Uterus (tissue), 4 donors: Measurements from ENCODE around the gene INHBB. TPM values are rescaled to one million over a fixed set of nuclear protein-coding genes. Genes with fewer than 3 reads are reported as not detected.

ENCODE experiments used
- DNase-seq, 2 donors: peaks; one replicate each; pipeline ENCODE4 v3.0.0-alpha.2; 2019 to 2020
- H3K27ac ChIP-seq, 2 donors: fragments of 200-600 bp; sonication (generic); 1 replicate in 1 of 2; 2 replicates in 1 of 2; pipeline ENCODE4 v1.5.1; 2016 to 2018
- H3K27me3 ChIP-seq, 2 donors: fragments of 200-600 bp; sonication (generic); one replicate each; pipeline ENCODE4 v1.5.1; 2018 to 2019; ENCODE audit warnings: control low read depth in 1 of 2
- H3K36me3 ChIP-seq, 2 donors: fragments of 200-600 bp; sonication (generic); one replicate each; pipeline ENCODE4 v1.5.1; 2019; ENCODE audit warnings: control low read depth in 1 of 2
- H3K4me1 ChIP-seq, 2 donors: fragments of 200-600 bp; sonication (generic); one replicate each; pipeline ENCODE4 v1.5.1; 2018 to 2019; ENCODE audit warnings: control low read depth in 1 of 2
- H3K4me3 ChIP-seq, 2 donors: fragments of 200-600 bp; sonication (generic); 1 replicate in 1 of 2; 2 replicates in 1 of 2; pipeline ENCODE4 v1.5.1; 2018 to 2019; ENCODE audit warnings: mild to moderate bottlenecking in 1 of 2
- H3K9me3 ChIP-seq, 2 donors: fragments of 200-600 bp; sonication (generic); one replicate each; pipeline ENCODE4 v1.5.1; 2019; ENCODE audit warnings: control low read depth in 1 of 2
- CTCF ChIP-seq, 4 experiments: fragments of 200-600 bp in 2 of 4; fragments of 450-650 bp in 2 of 4; sonication (generic) in 2 of 4; IDR thresholded peaks; one replicate each; pipeline ENCODE4 v1.5.1; 2016 to 2019; ENCODE audit warnings: antibody characterized with exemption in 4 of 4, mild to moderate bottlenecking in 2 of 4, moderate library complexity in 1 of 4
- POLR2A ChIP-seq, 2 donors: fragments of 450-650 bp; IDR thresholded peaks; one replicate each; pipeline ENCODE4 v1.6.1; 2016; ENCODE audit warnings: antibody characterized with exemption in 2 of 2, mild to moderate bottlenecking in 1 of 2, moderate library complexity in 1 of 2
- intact Hi-C: fragments of 100-400 bp; cut with DNase I; formaldehyde crosslinking; loops from one replicate; pipeline ENCODE4 v1.15.1; 2023; ENCODE audit warnings: low total_unique reads
- total RNA-seq, 4 donors: library from RNA; depleted of rRNA in 3 of 4; stranded (reverse); fragments of >200 nt in 3 of 4; gene quantifications; one replicate each; pipeline versions ENCODE4 v1.1.0 to v1.2.4, GENCODE V29; 2014 to 2023
- donor health status: DM: yes; HTN: yes; CAD: no.

The INHBB gene
- total RNA-seq, 4 donors from 2014 or later, result 0.35 to 18.1 (median 4.2) TPM

GRCh38 chr2:120312860-120313694 lies 32.9 kb upstream of the INHBB start:
- intact Hi-C loops, result loop anchor here (10.0 kb wide), 1 partner anchor 88 kb away; the partner anchor contains the start of gene TMEM185B
- TF ChIP-seq POLR2A (IDR thresholded peaks at IDR 0.05) (no peak), CTCF (IDR thresholded peaks at IDR 0.05) (peak; percentile 85 to 88 (median 87))
- Histone ChIP-seq H3K27ac (peak overlapping the region; percentile 61 to 68), H3K27me3 (no peaks in the 10 kb centered on the region), H3K9me3 (no peaks in the 10 kb centered on the region), H3K36me3 (no peaks in the 10 kb centered on the region), H3K4me3 (peak overlapping the region; percentile 33 to 42), H3K4me1 (no peaks in the 10 kb centered on the region)
- peak; percentile 84 to 85 for DNase-seq

- intact Hi-C loops, result loop anchor here (10.0 kb wide), 1 partner anchor 89 kb away; the partner anchor contains the start of gene TMEM185B
- H3K27me3 ChIP-seq, result no peaks in the 10 kb centered on the region
- peak in 1 of 2 donors; percentile 27 for DNase-seq
- H3K4me1 ChIP-seq, result no peaks in the 10 kb centered on the region
- peak overlapping the region; percentile 33 to 42 for H3K4me3 ChIP-seq
- TF ChIP-seq CTCF (IDR thresholded peaks at IDR 0.05), result no peak
- no peak for TF ChIP-seq POLR2A (IDR thresholded peaks at IDR 0.05)
- peak overlapping the region; percentile 61 to 68 for H3K27ac ChIP-seq
- no peaks in the 10 kb centered on the region for H3K36me3 ChIP-seq
- H3K9me3 ChIP-seq, result no peaks in the 10 kb centered on the region
Observed at GRCh38 chr2:120313695-120314615, 32.0 kb upstream of the INHBB start.

- no peak overlapping the region for H3K4me3 ChIP-seq
- H3K27me3 ChIP-seq, result no peaks in the 10 kb centered on the region
- H3K4me1 ChIP-seq, result no peaks in the 10 kb centered on the region
- H3K36me3 ChIP-seq, result no peaks in the 10 kb centered on the region
- intact Hi-C loops, result loop anchor here (10.0 kb wide), 1 partner anchor 90 kb away; the partner anchor contains the start of gene TMEM185B
- H3K9me3 ChIP-seq, result no peaks in the 10 kb centered on the region
- peak overlapping the region in 1 of 2 donors; percentile 23 for H3K27ac ChIP-seq
- peak in 1 of 2 donors; percentile 44 for DNase-seq
- no peak for TF ChIP-seq POLR2A (IDR thresholded peaks at IDR 0.05)
- TF ChIP-seq CTCF (IDR thresholded peaks at IDR 0.05), result no peak
Observed at GRCh38 chr2:120314690-120315366, 31.1 kb upstream of the INHBB start.

- TF ChIP-seq POLR2A (IDR thresholded peaks at IDR 0.05) (no peak), CTCF (IDR thresholded peaks at IDR 0.05) (no peak)
- H3K9me3 ChIP-seq, result no peaks in the 10 kb centered on the region
- no peaks in the 10 kb centered on the region for H3K27me3 ChIP-seq
- H3K27ac ChIP-seq, result no peak overlapping the region
- intact Hi-C loops, result loop anchor here (10.0 kb wide), 1 partner anchor 91 kb away; the partner anchor contains the start of gene TMEM185B
- H3K36me3 ChIP-seq, result no peaks in the 10 kb centered on the region
- peak in 1 of 2 donors; percentile 8 for DNase-seq
- no peak overlapping the region for H3K4me3 ChIP-seq
- H3K4me1 ChIP-seq, result no peaks in the 10 kb centered on the region
Observed at GRCh38 chr2:120315367-120316033, 30.4 kb upstream of the INHBB start.
